Heart right ventricle (tissue), 16 donors: Measurements from ENCODE around the gene SOS2. TPM values are rescaled to one million over a fixed set of nuclear protein-coding genes. Genes with fewer than 3 reads are reported as not detected.

ENCODE experiments used
- ATAC-seq, 8 donors: fragments of 200-7000 bp; cut with Tn5 transposase; one replicate each; pipeline ENCODE4 v1.9.1; 2020; ENCODE audit warnings: mild to moderate bottlenecking in 8 of 8, moderate library complexity in 8 of 8, moderate number of reproducible peaks in 1 of 8
- DNase-seq, 2 donors: peaks; one replicate each; pipeline ENCODE4 v3.0.0-alpha.2; 2020
- H3K27ac ChIP-seq, 10 donors: fragments of 200-600 bp; sonication (generic) in 2 of 10; one replicate each; pipeline versions ENCODE4 v1.5.0 to v1.8.0; 2020 to 2022; ENCODE audit warnings: mild to moderate bottlenecking in 3 of 10
- H3K27me3 ChIP-seq, 7 donors: fragments of 200-600 bp; one replicate each; pipeline ENCODE4 v1.8.0; 2021 to 2022; ENCODE audit warnings: mild to moderate bottlenecking in 2 of 7
- H3K36me3 ChIP-seq, 9 donors: fragments of 200-600 bp; sonication (generic) in 1 of 9; one replicate each; pipeline versions ENCODE4 v1.5.0 to v1.8.0; 2020 to 2022; ENCODE audit warnings: mild to moderate bottlenecking in 2 of 9
- H3K4me1 ChIP-seq, 9 donors: fragments of 200-600 bp; sonication (generic) in 1 of 9; one replicate each; pipeline versions ENCODE4 v1.5.0 to v1.8.0; 2020 to 2022; ENCODE audit warnings: mild to moderate bottlenecking in 4 of 9
- H3K4me3 ChIP-seq, 10 donors: fragments of 200-600 bp; sonication (generic) in 2 of 10; one replicate each; pipeline versions ENCODE4 v1.5.0 to v1.8.0; 2020 to 2022; ENCODE audit warnings: mild to moderate bottlenecking in 7 of 10, moderate library complexity in 2 of 10
- H3K9me3 ChIP-seq, 11 donors: fragments of 200-600 bp in 10 of 11; sonication (generic) in 2 of 11; one replicate each; pipeline versions ENCODE4 v1.5.0 to v1.8.0; 2013 to 2022; ENCODE audit warnings: mild to moderate bottlenecking in 2 of 11, control low read depth in 1 of 11, moderate library complexity in 1 of 11
- WGBS, 2 donors: extraction: QIAGEN DNeasy Blood & Tissue Kit; methylation state at CpG; one replicate each; pipeline ENCODE4 v1.1.7; 2013; ENCODE audit warnings: inconsistent platforms in 1 of 2; 5-methylcytosine and 5-hydroxymethylcytosine counted together
- intact Hi-C, 10 donors: fragments of 100-400 bp; cut with DNase I; formaldehyde crosslinking; loops; one replicate each; pipeline versions ENCODE4 v1.11.1 to v1.14.2; 2022
- polyA plus RNA-seq, 2 donors: library from polyadenylated mRNA; stranded (reverse); fragments of 200-250 nt; gene quantifications; one replicate each; pipeline ENCODE4 v1.2.3, GENCODE V29; 2013
- total RNA-seq, 10 donors: library from RNA; stranded (reverse); fragmentation: NEBNext Ultra II Directional in 3 of 10; extraction: Animal tissue kit (Norgen Biotek cat#: 25700) in 3 of 10; gene quantifications; one replicate each; pipeline versions ENCODE4 v1.2.1 to v1.2.4, GENCODE V29; 2021 to 2023
- TF ChIP-seq, protein P1 (sequence below), 9 donors: fragments of 200-600 bp; sonication (generic) in 2 of 9; IDR thresholded peaks; one replicate each; pipeline versions ENCODE4 v1.5.0 to v1.8.0; 2021 to 2022; ENCODE audit warnings: antibody characterized with exemption in 9 of 9, mild to moderate bottlenecking in 5 of 9, moderate library complexity in 1 of 9
- donor health status: Arrhythmogenic right ventricular cardiomyopathy.
- donor health status: ischemic (EF 13 %, LVEDD 7.1; RV severe dilation, severe dysfunction).
- donor health status: healthy with polysubstance abuse.
- donor health status: DM: no; HTN: yes; CAD: no.
- donor health status: DM: no; HTN: no; CAD: no.
- donor health status: ischemic (EF 25% LVEDD 6.9; RV normal size, moderate dysfunction).
- donor health status: ischemic (EF 25% LVEDD 5.7; RV mildly dilated, moderate dysfunction).
- donor health status: healthy.
- donor health status: DM: yes; HTN: yes; CAD: no.
- donor health status: Ischemic cardiomyopathy.
- donor health status: ischemic (EF 35%, LVEDD 5.7; RV mildly dilated, moderate dysfunction).
- donor health status: nonischemic (EF 11% LVEDD 7.7; RV severe dilation, severe dysfunction).
- donor health status: DM: yes; HTN: yes; CAD: no.
- donor health status: PGD.
- donor health status: ischemic (EF 29% LVEDD 5.4; RV normal size, mild dysfunction).
- donor health status: nonischemic (EF 23%, LVEDD 6.1; RV moderate dilation, normal function).

Gene SOS2
- total and polyA plus RNA-seq, 12 donors = 10.1 to 40.0 (median 32.3) TPM

DNA sequence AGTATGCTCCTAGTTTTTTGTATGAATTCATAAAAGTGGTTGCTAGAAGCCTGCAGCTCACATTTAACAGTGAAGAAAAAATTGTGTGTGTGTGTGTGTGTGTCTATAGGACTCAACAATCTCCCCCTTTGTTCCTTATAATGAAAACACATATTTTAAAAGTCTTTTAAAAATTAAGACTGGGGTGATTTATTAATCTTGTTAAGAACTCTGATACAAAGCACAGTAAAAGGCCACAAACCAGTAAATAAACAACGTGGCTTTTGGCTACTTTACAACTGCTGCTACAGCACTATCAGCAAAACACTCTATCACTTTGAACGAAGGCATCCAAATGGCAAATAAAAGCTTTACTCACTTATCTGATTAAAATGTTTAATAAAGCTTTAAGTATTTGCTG lies 114.4 kb downstream of the SOS2 start:
- DNase-seq (no peak), ATAC-seq (peak in 3 of 8 donors; percentile 1 to 6 (median 3))
- no peaks in the 10 kb centered on the region for H3K27me3 ChIP-seq
- H3K9me3 ChIP-seq = no peaks in the 10 kb centered on the region
- peaks cover 7 to 27% (median 20%) of the 10 kb centered on the region in 9 donors for H3K4me1 ChIP-seq
- H3K27ac ChIP-seq = peak overlapping the region; percentile 25 to 93 (median 82)
- intact Hi-C loops = loop anchor here in 1 of 10 donors (1.0 kb wide), 1 partner anchor 255 kb away; no protein-coding TSS in a partner anchor
- peaks cover 0 to 69% (median 23%) of the 10 kb centered on the region in 9 donors for H3K36me3 ChIP-seq
- TF ChIP-seq, protein P1, sequence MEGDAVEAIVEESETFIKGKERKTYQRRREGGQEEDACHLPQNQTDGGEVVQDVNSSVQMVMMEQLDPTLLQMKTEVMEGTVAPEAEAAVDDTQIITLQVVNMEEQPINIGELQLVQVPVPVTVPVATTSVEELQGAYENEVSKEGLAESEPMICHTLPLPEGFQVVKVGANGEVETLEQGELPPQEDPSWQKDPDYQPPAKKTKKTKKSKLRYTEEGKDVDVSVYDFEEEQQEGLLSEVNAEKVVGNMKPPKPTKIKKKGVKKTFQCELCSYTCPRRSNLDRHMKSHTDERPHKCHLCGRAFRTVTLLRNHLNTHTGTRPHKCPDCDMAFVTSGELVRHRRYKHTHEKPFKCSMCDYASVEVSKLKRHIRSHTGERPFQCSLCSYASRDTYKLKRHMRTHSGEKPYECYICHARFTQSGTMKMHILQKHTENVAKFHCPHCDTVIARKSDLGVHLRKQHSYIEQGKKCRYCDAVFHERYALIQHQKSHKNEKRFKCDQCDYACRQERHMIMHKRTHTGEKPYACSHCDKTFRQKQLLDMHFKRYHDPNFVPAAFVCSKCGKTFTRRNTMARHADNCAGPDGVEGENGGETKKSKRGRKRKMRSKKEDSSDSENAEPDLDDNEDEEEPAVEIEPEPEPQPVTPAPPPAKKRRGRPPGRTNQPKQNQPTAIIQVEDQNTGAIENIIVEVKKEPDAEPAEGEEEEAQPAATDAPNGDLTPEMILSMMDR (IDR thresholded peaks at IDR 0.05) = no peak
- H3K4me3 ChIP-seq = peak overlapping the region; percentile 64 to 88 (median 76)
- WGBS, 2 donors = 10 to 20% methylated on average over 2 of the region's 2 CpGs

DNA sequence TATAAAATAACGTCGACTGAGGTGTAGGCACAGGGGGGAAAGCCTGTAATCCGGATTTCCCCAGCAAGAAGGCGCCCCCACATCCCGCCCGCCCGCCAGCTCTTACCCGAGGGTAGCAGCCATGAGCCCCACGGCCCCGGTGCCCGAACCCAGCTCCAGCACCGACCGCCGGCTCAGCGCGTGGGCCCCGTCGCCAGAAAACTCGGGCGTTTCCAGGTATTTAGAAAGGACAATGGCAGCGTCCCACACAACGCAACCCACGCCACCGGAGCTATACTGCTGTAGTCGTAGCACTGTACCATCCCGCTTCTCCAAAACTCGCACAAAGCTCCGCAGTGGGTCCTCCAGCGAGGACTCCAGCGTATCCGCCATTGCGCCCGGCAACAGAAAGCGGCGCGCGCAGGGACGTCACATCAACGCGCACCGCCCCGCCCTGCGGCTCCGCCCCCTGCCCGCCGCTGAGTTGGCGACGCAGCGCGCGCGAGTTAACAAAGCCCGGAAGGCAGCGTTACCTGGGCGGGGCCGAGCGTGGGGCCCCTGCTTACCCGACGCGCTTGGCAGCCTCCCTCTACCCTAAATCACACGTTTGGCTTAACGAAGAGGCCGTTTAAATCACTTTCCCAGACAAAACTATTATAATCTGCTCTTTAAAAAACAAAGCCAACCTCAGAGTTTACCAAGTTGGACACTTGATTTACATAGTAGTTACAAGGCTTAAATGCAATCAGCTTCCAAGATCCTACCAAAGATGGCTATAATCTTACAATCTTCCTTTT lies 115.0 kb downstream of the SOS2 start, which contains the start of gene VCPKMT:
Gene VCPKMT, minus strand, starts transcription at position 392 of the 776 bp plus-strand sequence. Its CDS starts 20 bp downstream, at position 372.
- TF ChIP-seq, protein P1 (IDR thresholded peaks at IDR 0.05) = no peak
- peaks cover 0 to 72% (median 29%) of the 10 kb centered on the region in 9 donors for H3K36me3 ChIP-seq
- intact Hi-C loops = loop anchor here in 1 of 10 donors (1.0 kb wide), 1 partner anchor 254 kb away; no protein-coding TSS in a partner anchor
- ATAC-seq (peak; percentile 99 to 100 (median 100)), DNase-seq (peak; percentile 93 to 96)
- H3K27me3 ChIP-seq = no peaks in the 10 kb centered on the region
- H3K4me1 ChIP-seq = peaks cover 7 to 27% (median 20%) of the 10 kb centered on the region in 9 donors
- peak within 1 kb of the TSS; percentile 25 to 93 (median 82) for H3K27ac ChIP-seq
- 0% methylated on average over 63 of the region's 63 CpGs for WGBS, 2 donors
- no peaks in the 10 kb centered on the region for H3K9me3 ChIP-seq
- H3K4me3 ChIP-seq = peak within 1 kb of the TSS; percentile 64 to 88 (median 76)

DNA sequence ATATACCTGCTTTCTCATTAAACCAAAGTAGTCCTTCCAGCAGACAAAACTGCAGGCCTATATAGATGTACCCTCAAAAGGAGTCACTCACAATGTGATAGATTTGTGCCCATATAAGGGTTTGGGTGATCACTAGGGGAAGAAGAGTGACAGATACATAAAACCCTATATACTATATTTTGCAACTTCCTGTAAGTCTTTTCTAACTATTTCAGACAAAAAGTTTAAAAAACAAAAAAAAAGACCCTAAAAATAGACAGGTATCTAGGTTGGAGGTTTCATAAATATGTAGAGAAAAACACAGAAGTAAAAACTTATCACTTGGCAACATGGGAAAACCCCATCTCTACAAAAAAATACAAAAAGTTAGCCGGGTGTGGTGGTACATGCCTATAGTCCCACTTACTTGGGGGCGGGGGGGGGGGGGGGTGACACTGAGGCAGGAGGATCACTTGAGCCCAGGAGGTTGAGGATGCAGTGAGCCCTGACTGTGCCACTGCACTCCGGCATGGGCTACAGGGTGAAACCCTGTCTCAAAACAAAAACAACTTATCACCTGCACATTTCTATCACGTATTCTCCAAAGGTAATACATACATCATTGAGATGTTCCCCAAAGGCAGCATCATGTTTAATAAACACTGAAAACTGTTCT lies 117.9 kb downstream of the SOS2 start:
- ATAC-seq (no peak), DNase-seq (no peak)
- Histone ChIP-seq H3K4me1 (peaks cover 7 to 27% (median 20%) of the 10 kb centered on the region in 9 donors), H3K9me3 (no peaks in the 10 kb centered on the region), H3K4me3 (no peak overlapping the region), H3K27ac (no peak overlapping the region), H3K36me3 (peaks cover 0 to 83% (median 55%) of the 10 kb centered on the region in 9 donors), H3K27me3 (no peaks in the 10 kb centered on the region)
- intact Hi-C loops = no loop called here
- TF ChIP-seq, protein P1 (IDR thresholded peaks at IDR 0.05) = no peak
- WGBS, 2 donors = 73 to 79% methylated on average over 4 of the region's 4 CpGs

DNA sequence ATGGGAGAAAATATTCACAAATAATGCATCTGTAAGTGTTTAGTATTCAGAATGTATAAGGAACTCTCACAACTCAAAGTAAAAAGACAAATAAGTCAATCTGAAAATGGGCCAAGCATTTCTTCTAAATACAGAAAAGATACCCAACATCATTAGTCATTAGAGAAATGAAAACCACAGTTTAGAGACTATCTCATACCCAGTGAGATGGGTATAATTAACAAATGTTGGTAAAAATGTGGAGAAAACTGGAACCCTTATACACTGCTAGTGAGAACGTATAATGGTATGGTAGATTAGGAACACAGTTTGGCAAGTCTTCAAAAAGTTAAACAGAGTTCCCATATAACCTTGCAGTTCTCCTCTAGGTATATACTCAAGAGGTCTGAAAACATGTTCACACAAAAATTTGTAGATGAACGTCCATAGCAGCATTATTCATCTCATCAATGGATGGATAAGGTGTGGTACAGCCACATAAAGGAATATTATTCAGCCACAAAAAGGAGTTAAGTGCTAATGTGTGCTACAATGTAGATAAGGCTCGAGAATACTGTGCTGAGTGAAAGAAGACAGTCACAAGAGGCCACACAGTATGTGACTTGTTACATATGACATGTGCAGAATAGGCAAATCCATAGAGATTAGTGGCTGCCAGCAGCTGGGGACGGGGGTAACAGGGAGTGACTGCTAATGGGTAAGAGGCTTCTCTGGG lies 120.9 kb downstream of the SOS2 start:
- ATAC-seq (no peak), DNase-seq (no peak)
- peaks cover 3 to 16% (median 6%) of the 10 kb centered on the region in 9 donors for H3K4me1 ChIP-seq
- intact Hi-C loops = no loop called here
- no peaks in the 10 kb centered on the region for H3K9me3 ChIP-seq
- no peak overlapping the region for H3K27ac ChIP-seq
- H3K27me3 ChIP-seq = no peaks in the 10 kb centered on the region
- TF ChIP-seq, protein P1 (IDR thresholded peaks at IDR 0.05) = no peak
- H3K4me3 ChIP-seq = no peak overlapping the region
- peaks cover 0 to 88% (median 59%) of the 10 kb centered on the region in 9 donors for H3K36me3 ChIP-seq
- 65 to 81% methylated on average over 4 of the region's 4 CpGs for WGBS, 2 donors
